ENCODE data around the gene GPSM1. TPM values are rescaled to one million over a fixed set of nuclear protein-coding genes. Genes with fewer than 3 reads are reported as not detected.
"Not testable (repeated sequence)": the region's sequence is repeated elsewhere in the genome, so short reads cannot be mapped to it uniquely, and the experiment has no call there.

GPSM1 gene
- polyA plus RNA-seq, 1 donor = 39.9 TPM

DNA sequence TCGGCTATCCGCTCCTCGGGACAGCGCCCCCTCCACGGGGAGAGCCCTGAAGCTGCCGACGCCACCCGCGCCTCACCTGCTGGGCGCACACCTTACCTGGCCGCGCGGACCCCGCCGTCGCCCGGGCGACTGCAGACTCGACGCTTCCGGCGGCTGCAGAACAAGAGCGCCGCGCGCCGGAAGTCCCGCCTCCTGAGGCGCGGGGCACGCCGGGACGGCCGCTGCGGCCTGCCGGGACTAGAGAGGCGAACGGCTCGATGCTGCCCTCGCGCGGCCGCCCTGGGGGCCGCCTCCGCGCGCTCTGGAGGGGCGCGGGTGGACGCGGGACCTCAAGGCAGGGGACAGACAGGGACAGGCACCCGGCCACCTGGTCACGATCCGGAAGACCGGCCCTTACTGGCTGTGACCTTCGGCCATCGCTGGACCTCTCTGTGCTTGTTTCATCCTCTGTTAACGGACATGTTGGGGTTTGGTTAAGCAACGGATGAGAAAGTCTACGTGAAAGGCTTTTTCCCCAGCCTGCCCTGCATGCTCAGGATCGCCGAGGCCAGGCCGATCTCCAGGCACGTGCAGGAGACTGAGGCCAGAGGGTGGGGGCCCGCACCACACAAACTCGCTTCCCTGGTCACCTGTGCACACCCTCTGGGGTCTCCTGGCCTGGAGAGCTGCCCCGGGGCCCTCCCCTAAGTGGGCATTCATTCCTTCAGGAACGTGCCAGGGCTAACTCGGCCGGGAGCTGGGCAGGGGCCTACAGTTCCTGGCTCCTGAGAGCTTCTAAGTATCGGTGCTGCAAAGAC is 72.9 kb downstream of the GPSM1 start, which contains the start of gene SNAPC4:
TSS of gene SNAPC4 (minus strand) at position 133 of the 797 bp plus-strand sequence. CDS start 1,742 bp downstream, outside the sequence.
- peak within 1 kb of the TSS; percentile 80 for H3K4me3 ChIP-seq (ENCODE audit: low read length)
- peaks cover 61% of the 10 kb centered on the region for H3K36me3 ChIP-seq (ENCODE audit: control insufficient read depth, insufficient read depth, low read length)
- H3K4me1 ChIP-seq (ENCODE audit: control insufficient read depth, insufficient read depth, low read length) = peaks cover 17% of the 10 kb centered on the region
- H3K9me3 ChIP-seq (ENCODE audit: control insufficient read depth, low read depth, low read length) = peaks cover 4% of the 10 kb centered on the region
- H3K27ac ChIP-seq (ENCODE audit: low read length) = peak within 1 kb of the TSS; percentile 42
- no CpG with 5 or more reads among the region's 71 CpGs for WGBS (ENCODE audit: insufficient coverage, low lambda C conversion rate)
- no peaks in the 10 kb centered on the region for H3K27me3 ChIP-seq (ENCODE audit: control insufficient read depth, insufficient read depth, low read length)
- DNase-seq = peak; percentile 87 to 91

DNA sequence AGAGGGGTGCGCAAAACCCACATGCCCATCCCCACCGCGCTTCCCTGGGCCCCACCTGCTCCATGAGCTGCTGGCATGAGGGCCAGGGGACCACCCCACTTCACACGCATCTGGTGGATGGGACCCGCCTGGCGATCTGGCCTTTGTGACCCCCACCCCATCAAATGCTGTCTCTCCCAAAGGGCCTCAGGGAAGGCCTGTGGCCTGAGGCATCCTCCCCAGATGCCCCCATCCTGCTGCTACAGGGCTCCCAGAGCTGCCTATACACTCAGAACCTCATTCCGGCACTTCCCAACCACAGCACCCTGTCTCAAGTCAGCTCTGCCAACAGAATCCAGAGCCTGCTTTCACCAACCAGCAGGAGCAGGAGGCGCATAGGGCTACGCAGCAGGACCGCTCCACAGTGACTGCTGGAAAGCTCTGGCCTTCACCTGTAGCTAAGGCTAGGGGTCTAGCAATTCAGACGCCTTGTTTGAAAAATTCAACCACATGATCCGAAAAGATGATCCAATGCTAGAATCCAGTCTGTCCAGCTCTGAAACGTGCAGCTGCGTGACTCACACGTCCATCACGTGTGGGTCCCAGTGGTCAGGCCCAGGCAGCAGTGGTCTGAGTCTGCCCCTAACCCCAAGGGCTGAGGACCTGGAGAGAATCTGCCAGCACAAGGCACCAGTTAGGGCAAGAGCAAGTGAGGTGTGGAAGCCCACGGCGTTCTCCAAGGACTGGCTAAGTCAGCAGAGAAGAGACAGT is 74.0 kb downstream of the GPSM1 start:
- Histone ChIP-seq H3K27me3 (ENCODE audit: control insufficient read depth, insufficient read depth, low read length) (no peaks in the 10 kb centered on the region), H3K4me1 (ENCODE audit: control insufficient read depth, insufficient read depth, low read length) (peaks cover 17% of the 10 kb centered on the region), H3K4me3 (ENCODE audit: low read length) (no peak overlapping the region), H3K36me3 (ENCODE audit: control insufficient read depth, insufficient read depth, low read length) (peaks cover 58% of the 10 kb centered on the region), H3K9me3 (ENCODE audit: control insufficient read depth, low read depth, low read length) (peaks cover 4% of the 10 kb centered on the region), H3K27ac (ENCODE audit: low read length) (no peak overlapping the region)
- no CpG with 5 or more reads among the region's 18 CpGs for WGBS (ENCODE audit: insufficient coverage, low lambda C conversion rate)
- DNase-seq = no peak

DNA sequence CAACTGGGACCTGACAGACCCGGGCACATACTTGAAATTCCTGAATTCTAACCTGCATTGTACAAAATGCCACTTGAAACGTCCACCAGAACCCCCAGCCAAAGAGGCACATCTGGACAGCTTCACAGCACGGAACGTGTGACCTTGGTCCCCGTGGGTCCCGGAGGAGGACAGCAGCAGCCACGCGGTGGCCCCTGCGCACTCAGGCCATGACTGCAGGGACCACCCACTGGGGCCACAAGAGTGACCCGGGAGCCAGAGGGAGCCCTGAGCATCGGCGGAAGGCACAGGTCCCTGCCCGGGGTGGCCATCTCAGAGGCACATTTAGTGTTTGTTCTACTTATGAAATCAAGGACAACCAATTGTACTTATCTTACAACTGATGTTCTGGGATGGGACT is 74.7 kb downstream of the GPSM1 start:
- no peak for DNase-seq
- Histone ChIP-seq H3K27ac (ENCODE audit: low read length) (no peak overlapping the region), H3K36me3 (ENCODE audit: control insufficient read depth, insufficient read depth, low read length) (peaks cover 57% of the 10 kb centered on the region), H3K4me3 (ENCODE audit: low read length) (no peak overlapping the region), H3K9me3 (ENCODE audit: control insufficient read depth, low read depth, low read length) (peaks cover 4% of the 10 kb centered on the region), H3K4me1 (ENCODE audit: control insufficient read depth, insufficient read depth, low read length) (peaks cover 17% of the 10 kb centered on the region), H3K27me3 (ENCODE audit: control insufficient read depth, insufficient read depth, low read length) (no peaks in the 10 kb centered on the region)
- WGBS (ENCODE audit: insufficient coverage, low lambda C conversion rate) = no CpG with 5 or more reads among the region's 13 CpGs

GRCh38 chr9:136403538-136403914 is 76.2 kb downstream of the GPSM1 start:
- peaks cover 14% of the 10 kb centered on the region for H3K4me1 ChIP-seq (ENCODE audit: control insufficient read depth, insufficient read depth, low read length)
- peaks cover 4% of the 10 kb centered on the region for H3K9me3 ChIP-seq (ENCODE audit: control insufficient read depth, low read depth, low read length)
- H3K27me3 ChIP-seq (ENCODE audit: control insufficient read depth, insufficient read depth, low read length) = no peaks in the 10 kb centered on the region
- H3K36me3 ChIP-seq (ENCODE audit: control insufficient read depth, insufficient read depth, low read length) = peaks cover 51% of the 10 kb centered on the region
- H3K27ac ChIP-seq (ENCODE audit: low read length) = no peak overlapping the region
- WGBS (ENCODE audit: insufficient coverage, low lambda C conversion rate) = no CpG with 5 or more reads among the region's 5 CpGs
- DNase-seq = no peak
- no peak overlapping the region for H3K4me3 ChIP-seq (ENCODE audit: low read length)

DNA sequence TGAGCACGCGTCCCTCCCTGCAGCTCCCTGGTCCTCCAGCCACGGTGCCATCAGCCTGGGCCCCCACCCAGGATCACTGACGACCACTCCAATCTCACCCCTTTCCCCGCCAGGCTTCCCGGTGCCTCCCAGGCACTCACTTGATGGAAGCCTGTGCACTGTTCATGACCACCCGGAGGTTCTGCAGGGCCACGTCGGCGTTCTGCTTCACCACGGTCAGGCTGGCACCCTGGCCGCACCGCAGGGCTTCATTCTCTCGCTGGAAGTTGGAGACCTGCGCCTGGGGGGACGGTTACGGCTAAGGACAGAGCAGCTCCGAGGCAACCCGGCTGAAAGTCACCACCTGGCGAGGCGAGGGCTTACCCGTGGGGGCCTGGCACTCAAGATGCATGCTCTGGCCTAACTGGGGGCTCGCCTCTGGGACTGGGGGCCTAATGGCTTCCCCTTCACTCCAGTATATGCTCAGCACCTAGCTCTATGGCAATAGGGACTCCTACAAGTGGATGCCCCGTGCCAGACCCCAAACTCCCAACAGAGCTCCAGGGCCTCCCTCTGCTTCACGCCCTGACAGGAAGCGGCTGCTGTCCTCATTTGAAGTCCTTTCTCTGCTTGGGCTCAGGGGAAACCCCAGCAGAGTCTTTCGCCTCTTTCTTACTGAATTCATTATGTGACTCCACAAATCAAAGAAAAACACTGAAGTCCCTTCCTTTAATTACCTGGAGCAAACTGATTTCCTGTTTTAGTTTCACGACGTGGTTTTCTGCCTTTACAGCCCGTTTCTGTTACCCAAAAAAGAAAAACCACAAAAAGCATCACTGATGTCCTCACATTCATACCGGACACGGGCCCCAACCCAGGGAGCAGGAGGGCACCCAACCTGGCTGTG is 76.8 kb downstream of the GPSM1 start:
- Histone ChIP-seq H3K36me3 (ENCODE audit: control insufficient read depth, insufficient read depth, low read length) (peaks cover 51% of the 10 kb centered on the region), H3K27me3 (ENCODE audit: control insufficient read depth, insufficient read depth, low read length) (no peaks in the 10 kb centered on the region), H3K4me1 (ENCODE audit: control insufficient read depth, insufficient read depth, low read length) (peaks cover 8% of the 10 kb centered on the region), H3K27ac (ENCODE audit: low read length) (no peak overlapping the region), H3K9me3 (ENCODE audit: control insufficient read depth, low read depth, low read length) (peaks cover 4% of the 10 kb centered on the region), H3K4me3 (ENCODE audit: low read length) (no peak overlapping the region)
- WGBS (ENCODE audit: insufficient coverage, low lambda C conversion rate) = 96% methylated on average over 3 of the region's 32 CpGs
- no peak for DNase-seq

DNA sequence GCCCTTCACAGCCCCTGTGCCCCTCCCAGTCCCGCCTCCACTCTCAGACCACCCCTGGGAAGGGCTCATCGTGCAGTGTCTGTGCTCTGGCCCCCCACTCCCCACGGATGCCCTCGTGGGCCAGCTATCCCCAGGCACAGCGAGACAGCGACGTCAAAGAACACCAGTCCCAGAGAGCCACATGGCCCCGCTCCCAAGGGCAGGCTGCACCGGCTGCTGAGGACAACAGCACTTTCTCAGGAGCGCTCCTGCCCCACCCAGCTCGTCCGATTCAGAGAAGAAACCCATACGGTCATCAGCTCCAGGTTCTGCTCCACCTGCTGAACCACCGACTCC is 77.4 kb downstream of the GPSM1 start:
- WGBS (ENCODE audit: insufficient coverage, low lambda C conversion rate) = no CpG with 5 or more reads among the region's 14 CpGs
- Histone ChIP-seq H3K9me3 (ENCODE audit: control insufficient read depth, low read depth, low read length) (no peaks in the 10 kb centered on the region), H3K4me1 (ENCODE audit: control insufficient read depth, insufficient read depth, low read length) (peaks cover 10% of the 10 kb centered on the region), H3K4me3 (ENCODE audit: low read length) (no peak overlapping the region), H3K27ac (ENCODE audit: low read length) (no peak overlapping the region), H3K27me3 (ENCODE audit: control insufficient read depth, insufficient read depth, low read length) (no peaks in the 10 kb centered on the region), H3K36me3 (ENCODE audit: control insufficient read depth, insufficient read depth, low read length) (peaks cover 51% of the 10 kb centered on the region)
- DNase-seq = no peak

- no peak overlapping the region for H3K27ac ChIP-seq (ENCODE audit: low read length)
- H3K9me3 ChIP-seq (ENCODE audit: control insufficient read depth, low read depth, low read length) = no peaks in the 10 kb centered on the region
- H3K36me3 ChIP-seq (ENCODE audit: control insufficient read depth, insufficient read depth, low read length) = peaks cover 51% of the 10 kb centered on the region
- WGBS (ENCODE audit: insufficient coverage, low lambda C conversion rate) = no CpG with 5 or more reads among the region's 7 CpGs
- H3K4me3 ChIP-seq (ENCODE audit: low read length) = no peak overlapping the region
- H3K27me3 ChIP-seq (ENCODE audit: control insufficient read depth, insufficient read depth, low read length) = no peaks in the 10 kb centered on the region
- no peak for DNase-seq
- peaks cover 10% of the 10 kb centered on the region for H3K4me1 ChIP-seq (ENCODE audit: control insufficient read depth, insufficient read depth, low read length)
These were observed 78.1 kb downstream of the GPSM1 start for GRCh38 chr9:136405481-136405880.

GRCh38 chr9:136405904-136406303 is 78.6 kb downstream of the GPSM1 start:
- H3K4me3 ChIP-seq (ENCODE audit: low read length); H3K9me3 ChIP-seq (ENCODE audit: control insufficient read depth, low read depth, low read length); H3K4me1 ChIP-seq (ENCODE audit: control insufficient read depth, insufficient read depth, low read length); H3K27me3 ChIP-seq (ENCODE audit: control insufficient read depth, insufficient read depth, low read length); DNase-seq; H3K27ac ChIP-seq (ENCODE audit: low read length): not testable (repeated sequence)
- H3K36me3 ChIP-seq (ENCODE audit: control insufficient read depth, insufficient read depth, low read length) = peaks cover 51% of the 10 kb centered on the region
- WGBS (ENCODE audit: insufficient coverage, low lambda C conversion rate) = no CpG with 5 or more reads among the region's 10 CpGs

- Histone ChIP-seq H3K4me1 (ENCODE audit: control insufficient read depth, insufficient read depth, low read length) (peaks cover 18% of the 10 kb centered on the region), H3K36me3 (ENCODE audit: control insufficient read depth, insufficient read depth, low read length) (peaks cover 44% of the 10 kb centered on the region)
- H3K4me3 ChIP-seq (ENCODE audit: low read length); DNase-seq; H3K9me3 ChIP-seq (ENCODE audit: control insufficient read depth, low read depth, low read length); H3K27me3 ChIP-seq (ENCODE audit: control insufficient read depth, insufficient read depth, low read length); H3K27ac ChIP-seq (ENCODE audit: low read length): not testable (repeated sequence)
- WGBS (ENCODE audit: insufficient coverage, low lambda C conversion rate) = no CpG with 5 or more reads among the region's 28 CpGs
These were observed 79.7 kb downstream of the GPSM1 start for GRCh38 chr9:136407061-136407460.

DNA sequence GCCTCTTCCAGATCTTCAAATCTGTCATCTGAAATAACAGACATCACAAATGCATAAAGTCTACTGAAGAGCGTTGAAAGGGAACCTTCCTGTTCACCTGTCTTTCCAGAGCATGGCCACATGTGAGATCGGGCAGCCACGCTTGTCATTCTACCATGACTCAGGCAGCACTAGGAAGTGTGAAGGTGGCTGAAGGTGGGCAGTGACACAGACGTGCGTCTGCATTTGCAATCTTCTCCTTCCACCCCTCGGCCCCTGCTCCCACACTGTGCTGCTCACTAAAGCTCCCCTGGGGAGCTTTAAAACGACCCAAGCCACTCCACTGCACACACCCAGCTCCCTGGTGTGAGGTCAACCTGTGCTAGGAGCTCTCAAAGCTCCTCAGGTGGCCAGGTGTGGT is 80.6 kb downstream of the GPSM1 start:
- DNase-seq = no peak
- WGBS (ENCODE audit: insufficient coverage, low lambda C conversion rate) = 100% methylated on average over 1 of the region's 7 CpGs
- Histone ChIP-seq H3K27me3 (ENCODE audit: control insufficient read depth, insufficient read depth, low read length) (no peaks in the 10 kb centered on the region), H3K27ac (ENCODE audit: low read length) (no peak overlapping the region), H3K36me3 (ENCODE audit: control insufficient read depth, insufficient read depth, low read length) (peaks cover 41% of the 10 kb centered on the region), H3K4me1 (ENCODE audit: control insufficient read depth, insufficient read depth, low read length) (peaks cover 18% of the 10 kb centered on the region), H3K4me3 (ENCODE audit: low read length) (no peak overlapping the region), H3K9me3 (ENCODE audit: control insufficient read depth, low read depth, low read length) (no peaks in the 10 kb centered on the region)
